Measurements from ENCODE around the gene PMEPA1.

DNA sequence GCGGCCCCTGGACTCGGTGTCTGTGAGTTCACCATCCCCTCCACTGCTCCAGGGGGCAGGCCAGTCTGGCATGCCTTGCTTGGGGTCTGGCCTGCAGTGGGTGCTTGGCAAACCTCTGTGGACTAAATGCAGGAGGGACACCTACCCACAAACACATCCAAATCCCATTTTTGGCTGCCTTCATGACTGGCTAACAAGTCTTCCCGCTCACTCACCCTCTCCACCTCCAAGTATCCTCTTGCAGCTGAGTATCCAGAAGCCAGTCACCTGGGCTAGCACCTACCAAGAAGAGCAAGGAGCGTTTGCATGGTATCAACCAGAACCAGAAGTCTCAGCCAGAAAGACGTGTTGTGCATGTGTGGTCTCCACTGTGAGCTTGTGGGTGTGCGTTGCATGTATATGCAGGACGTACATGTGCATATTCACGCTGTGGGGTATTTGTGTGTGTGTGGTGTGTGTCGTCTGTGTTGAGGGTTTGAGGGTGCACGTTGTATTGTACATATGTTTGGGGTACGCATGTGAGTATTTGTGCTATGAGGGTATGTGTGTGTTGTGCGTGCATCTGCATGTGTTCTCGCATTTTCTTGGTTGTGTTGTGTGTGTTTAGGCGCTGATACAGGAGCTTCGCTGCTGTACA, 5.6 kb upstream of the PMEPA1 start:
- TF ChIP-seq POLR2A (IDR thresholded peaks at IDR 0.05), result no peak
- TF ChIP-seq, protein P1, sequence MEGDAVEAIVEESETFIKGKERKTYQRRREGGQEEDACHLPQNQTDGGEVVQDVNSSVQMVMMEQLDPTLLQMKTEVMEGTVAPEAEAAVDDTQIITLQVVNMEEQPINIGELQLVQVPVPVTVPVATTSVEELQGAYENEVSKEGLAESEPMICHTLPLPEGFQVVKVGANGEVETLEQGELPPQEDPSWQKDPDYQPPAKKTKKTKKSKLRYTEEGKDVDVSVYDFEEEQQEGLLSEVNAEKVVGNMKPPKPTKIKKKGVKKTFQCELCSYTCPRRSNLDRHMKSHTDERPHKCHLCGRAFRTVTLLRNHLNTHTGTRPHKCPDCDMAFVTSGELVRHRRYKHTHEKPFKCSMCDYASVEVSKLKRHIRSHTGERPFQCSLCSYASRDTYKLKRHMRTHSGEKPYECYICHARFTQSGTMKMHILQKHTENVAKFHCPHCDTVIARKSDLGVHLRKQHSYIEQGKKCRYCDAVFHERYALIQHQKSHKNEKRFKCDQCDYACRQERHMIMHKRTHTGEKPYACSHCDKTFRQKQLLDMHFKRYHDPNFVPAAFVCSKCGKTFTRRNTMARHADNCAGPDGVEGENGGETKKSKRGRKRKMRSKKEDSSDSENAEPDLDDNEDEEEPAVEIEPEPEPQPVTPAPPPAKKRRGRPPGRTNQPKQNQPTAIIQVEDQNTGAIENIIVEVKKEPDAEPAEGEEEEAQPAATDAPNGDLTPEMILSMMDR (IDR thresholded peaks at IDR 0.05), result no peak

All from Peyer's patch (tissue), 4 donors.